GM03348 (cell line): ENCODE results near the gene PCBP2.

Experiments
- DNase-seq: peaks from one replicate; pipeline ENCODE4 v3.0.0; 2012; ENCODE audit warnings: low spot score

Gene PCBP2

GRCh38 chr12:53508534-53509170, 56.8 kb downstream of the PCBP2 start:
- DNase-seq, result peak; percentile 85

GRCh38 chr12:53510181-53510812, 58.4 kb downstream of the PCBP2 start:
- no peak for DNase-seq

DNA sequence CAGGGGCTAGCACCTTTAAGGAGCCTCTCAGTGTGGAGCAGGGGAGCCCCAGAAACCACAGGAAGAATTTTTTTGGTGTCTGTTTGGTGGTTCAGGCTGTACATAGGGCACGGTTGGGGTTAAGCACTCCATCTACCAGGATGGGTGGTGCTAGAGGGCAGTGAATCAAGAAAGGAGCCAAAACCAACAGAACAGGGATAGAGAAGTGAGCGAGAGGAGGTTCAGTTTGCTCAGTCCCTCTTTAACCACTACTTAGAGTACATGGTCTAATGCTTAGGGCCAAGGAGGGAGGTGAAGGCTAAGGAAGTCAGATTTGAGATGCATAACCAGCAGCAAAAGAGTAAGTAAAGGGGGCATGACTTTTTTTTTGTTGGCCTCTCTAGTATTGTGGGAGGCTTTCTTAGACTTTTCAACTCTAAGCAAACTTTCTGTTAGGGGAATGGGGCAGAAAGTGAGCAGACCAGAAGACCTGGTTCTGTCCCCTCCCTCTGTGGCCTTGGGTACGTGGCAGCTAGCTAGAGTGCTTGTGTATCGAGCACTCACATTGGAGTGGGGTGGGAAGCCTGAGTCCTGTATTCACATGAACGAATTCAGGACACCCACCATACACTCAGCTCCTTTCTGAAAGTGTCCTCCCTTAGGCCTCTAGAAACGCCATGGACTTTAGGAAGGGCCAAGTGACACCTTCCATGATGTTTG, 62.0 kb downstream of the PCBP2 start:
- DNase-seq, result no peak

- no peak for DNase-seq
These were observed 62.9 kb downstream of the PCBP2 start for GRCh38 chr12:53514628-53515290.

GRCh38 chr12:53515291-53515680, 63.4 kb downstream of the PCBP2 start:
- DNase-seq, result no peak

DNA sequence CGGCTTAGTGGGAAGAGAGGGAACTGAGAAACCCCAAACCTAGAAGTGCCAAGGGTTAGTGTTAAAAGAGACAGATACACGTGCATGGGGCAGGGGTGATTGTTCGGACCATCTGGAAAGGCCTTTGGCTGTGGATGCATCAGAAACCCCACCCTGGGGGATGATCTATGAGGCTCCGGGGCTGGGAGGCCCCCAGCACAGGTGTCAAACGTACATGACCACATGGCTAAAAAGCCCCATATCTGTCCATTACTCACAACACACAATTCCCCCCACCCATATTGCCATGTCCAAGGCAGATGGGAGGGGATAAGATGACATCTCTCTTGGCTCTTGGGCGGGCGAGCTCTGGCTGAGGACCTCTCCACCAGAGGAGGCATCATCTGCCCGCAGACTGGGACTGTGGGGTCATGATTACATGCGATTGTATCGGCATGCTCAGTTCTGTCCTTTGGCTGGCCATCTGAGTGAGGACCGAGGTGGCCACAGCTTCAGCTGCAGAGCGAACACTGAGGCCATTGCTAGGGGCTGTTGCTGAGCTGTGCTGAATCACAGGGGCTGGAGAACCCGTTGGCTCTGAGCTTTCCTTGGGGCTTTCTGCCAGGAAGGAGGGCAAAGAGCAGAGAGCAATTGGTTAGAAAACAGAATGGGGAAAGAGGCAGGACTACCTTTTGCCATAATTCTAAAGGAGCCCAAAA, 65.0 kb downstream of the PCBP2 start:
- DNase-seq, result no peak

GRCh38 chr12:53518381-53518780, 66.5 kb downstream of the PCBP2 start:
- no peak for DNase-seq

DNA sequence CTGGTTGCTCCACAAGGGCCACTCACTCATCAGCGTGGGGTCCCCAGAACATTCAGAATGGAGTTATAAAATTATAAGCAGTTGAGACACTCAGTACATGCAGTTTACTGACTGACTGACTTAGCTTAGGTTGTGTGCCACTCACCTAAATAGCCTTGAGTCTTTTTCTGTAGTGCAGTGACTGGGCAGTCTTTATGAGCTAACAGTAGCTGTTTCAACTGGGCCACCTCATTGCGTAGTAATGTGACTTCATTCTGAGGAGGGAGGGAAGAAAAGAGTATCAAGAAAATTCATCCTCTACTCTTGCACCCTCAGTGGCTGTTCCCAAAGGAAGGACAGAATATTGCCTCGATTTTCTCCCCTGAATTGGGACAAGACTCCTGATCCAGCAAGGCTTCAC, 71.2 kb downstream of the PCBP2 start:
- no peak for DNase-seq

GRCh38 chr12:53524476-53524875, 72.6 kb downstream of the PCBP2 start:
- DNase-seq, result no peak

GRCh38 chr12:53530061-53530460, 78.2 kb downstream of the PCBP2 start:
- no peak for DNase-seq
